ENCODE results near the gene SNX5.

SNX5 gene

DNA sequence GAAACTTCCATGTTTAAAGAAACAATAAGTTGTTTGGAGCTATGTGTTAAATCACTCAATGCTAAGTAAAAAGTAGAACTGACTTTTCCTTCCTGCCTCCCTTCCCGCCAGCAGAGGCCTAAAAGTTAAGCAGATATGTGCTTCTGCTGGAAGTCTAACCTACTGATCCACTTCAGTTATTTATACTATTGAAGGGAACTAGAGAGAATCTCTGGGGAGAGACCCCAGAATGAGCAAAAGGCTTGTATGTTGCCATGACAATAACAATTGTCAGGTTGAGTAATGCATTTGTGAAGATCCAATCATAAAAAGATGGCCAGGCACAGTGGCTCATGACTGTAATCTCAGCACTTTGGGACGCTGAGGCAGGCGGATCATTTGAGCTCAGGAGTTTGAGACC, 25.0 kb upstream of the SNX5 start:
- no peak for DNase-seq (ENCODE audit: low read depth in 2 of 2, low spot score in 1 of 2)

DNA sequence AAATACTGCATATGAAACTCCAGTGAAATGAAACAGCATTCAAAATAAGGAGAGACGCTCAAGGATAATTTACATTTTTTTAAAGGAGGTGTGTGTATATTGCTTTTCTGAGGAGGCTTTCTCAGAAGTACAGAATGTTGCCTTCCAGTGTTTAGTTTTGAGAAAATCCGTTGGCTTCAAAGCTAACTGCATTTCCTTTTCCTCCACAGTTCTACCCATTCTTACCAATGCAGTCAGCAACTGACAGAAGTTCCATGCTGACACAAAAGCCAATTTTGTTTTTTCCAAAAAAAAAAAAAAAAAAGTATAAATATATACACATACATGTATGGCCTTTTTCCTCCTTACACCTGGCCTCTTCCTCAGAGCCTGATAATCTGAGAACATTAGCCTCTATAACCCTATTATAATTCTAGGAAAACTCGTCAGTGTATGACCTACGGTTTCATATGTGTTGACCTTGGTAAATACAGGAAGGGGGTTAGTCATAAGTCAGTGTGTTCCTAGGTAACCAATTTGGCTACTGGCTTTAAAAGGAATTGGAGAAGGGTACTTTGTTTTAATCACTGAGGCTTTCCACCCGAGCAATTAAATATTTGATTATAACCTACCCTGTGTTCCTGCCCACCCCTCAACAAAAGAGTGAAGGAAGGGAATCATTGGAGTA, 24.4 kb upstream of the SNX5 start:
- DNase-seq (ENCODE audit: low read depth in 2 of 2, low spot score in 1 of 2) = no peak

DNA sequence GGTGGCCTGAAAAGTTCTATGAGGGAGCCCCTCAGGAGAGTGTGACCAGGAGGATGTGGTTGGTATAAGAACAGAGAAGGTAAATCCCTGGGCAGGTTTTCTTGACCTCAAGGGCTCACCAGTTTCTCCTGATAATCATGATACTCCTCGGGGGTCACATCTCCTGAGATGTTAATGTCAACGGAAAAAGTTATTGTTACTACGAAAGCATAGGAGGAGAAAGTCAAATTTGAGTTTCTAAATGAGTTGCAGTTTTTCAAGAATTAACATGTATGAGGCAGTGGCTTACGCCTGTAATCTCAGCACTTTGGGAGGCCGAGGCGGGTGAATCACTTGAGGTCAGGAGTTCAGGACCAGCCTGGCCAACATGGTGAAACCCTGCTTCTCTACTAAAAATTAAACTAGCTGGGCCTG, 23.6 kb upstream of the SNX5 start:
- no peak for DNase-seq (ENCODE audit: low read depth in 2 of 2, low spot score in 1 of 2)

- DNase-seq (ENCODE audit: low read depth in 2 of 2, low spot score in 1 of 2) = no peak
Measured at GRCh38 chr20:17990278-17990972, 21.8 kb upstream of the SNX5 start.

- no peak for DNase-seq (ENCODE audit: low read depth in 2 of 2, low spot score in 1 of 2)
Measured at GRCh38 chr20:17987988-17988387, 19.4 kb upstream of the SNX5 start.

- no peak for DNase-seq (ENCODE audit: low read depth in 2 of 2, low spot score in 1 of 2)
Measured at GRCh38 chr20:17985388-17986018, 16.9 kb upstream of the SNX5 start.

- DNase-seq (ENCODE audit: low read depth in 2 of 2, low spot score in 1 of 2) = no peak
Measured at GRCh38 chr20:17976305-17976704, 7.7 kb upstream of the SNX5 start.

- DNase-seq (ENCODE audit: low read depth in 2 of 2, low spot score in 1 of 2) = no peak
Measured at GRCh38 chr20:17972121-17972520, 3.5 kb upstream of the SNX5 start.

DNA sequence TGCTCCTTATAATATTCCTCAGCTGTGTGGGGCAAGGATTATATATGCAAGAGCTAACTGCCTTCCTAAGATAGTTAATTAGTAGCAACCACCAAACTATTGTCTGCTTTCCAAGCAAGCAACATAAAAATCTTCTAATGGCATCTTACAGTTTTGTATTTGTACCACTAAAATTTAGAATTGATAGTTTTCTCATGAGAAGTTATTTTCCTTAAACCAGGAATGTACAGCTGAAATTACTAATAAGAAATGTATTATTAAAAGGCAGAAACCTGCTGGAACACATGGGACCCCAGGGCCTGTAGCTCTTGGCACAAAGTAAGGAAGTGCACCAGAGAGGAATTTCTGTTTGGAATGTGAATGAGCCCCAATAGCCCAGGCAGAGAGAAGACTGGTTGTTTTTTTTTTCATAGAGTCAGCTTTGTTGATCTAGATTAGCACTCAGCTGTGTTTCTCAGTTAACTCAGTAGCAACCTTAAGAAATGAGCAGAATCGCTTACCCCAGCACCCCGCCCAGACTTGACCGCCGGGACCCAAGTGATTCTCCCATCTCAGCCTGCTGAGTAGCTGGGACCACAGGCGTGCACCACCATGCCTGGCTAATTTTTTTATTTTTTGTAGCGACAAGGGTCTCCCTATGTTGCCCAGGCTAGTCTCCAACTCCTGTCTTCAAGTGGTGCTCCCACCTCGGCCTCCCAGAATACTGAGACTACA, 2.9 kb upstream of the SNX5 start:
- no peak for DNase-seq (ENCODE audit: low read depth in 2 of 2, low spot score in 1 of 2)

GRCh38 chr20:17969884-17970409, 1.4 kb upstream of the SNX5 start:
- no peak for DNase-seq (ENCODE audit: low read depth in 2 of 2, low spot score in 1 of 2)

DNA sequence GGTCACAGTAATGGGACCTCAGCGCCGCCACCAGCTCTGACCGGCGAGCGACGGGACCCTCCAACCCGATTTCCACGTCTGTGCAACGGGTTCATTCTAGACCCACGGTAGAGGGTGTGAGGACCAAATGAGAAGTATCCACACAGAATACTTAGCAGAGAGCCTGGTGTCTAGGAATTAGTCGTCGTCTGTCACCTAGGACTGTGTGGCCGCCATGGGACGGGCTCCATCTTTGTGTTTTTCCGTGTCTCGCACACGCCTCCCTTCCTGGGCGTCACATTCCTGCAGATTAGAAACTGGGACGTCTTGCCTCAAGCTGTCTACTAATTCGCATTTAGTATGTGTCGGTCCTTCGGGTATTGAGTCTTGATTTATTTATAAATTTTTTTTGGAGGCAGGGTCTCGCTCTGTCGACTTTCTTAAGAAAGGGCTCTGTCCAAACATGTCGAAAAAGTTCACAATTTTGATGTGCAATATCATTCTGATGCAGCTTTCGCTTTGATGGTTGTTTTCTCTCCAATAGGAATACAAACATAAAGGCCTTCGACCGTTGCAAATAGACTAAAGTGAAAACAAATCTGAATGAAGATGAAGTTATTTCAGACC, 787 bp upstream of the SNX5 start:
- peak in 1 of 2 donors; percentile 21 for DNase-seq (ENCODE audit: low read depth in 2 of 2, low spot score in 1 of 2)

- peak in 1 of 2 donors; percentile 10 for DNase-seq (ENCODE audit: low read depth in 2 of 2, low spot score in 1 of 2)
Measured at GRCh38 chr20:17967521-17968365, 851 bp downstream of the SNX5 start.

GRCh38 chr20:17966432-17967310, 1.9 kb downstream of the SNX5 start:
- no peak for DNase-seq (ENCODE audit: low read depth in 2 of 2, low spot score in 1 of 2)

DNA sequence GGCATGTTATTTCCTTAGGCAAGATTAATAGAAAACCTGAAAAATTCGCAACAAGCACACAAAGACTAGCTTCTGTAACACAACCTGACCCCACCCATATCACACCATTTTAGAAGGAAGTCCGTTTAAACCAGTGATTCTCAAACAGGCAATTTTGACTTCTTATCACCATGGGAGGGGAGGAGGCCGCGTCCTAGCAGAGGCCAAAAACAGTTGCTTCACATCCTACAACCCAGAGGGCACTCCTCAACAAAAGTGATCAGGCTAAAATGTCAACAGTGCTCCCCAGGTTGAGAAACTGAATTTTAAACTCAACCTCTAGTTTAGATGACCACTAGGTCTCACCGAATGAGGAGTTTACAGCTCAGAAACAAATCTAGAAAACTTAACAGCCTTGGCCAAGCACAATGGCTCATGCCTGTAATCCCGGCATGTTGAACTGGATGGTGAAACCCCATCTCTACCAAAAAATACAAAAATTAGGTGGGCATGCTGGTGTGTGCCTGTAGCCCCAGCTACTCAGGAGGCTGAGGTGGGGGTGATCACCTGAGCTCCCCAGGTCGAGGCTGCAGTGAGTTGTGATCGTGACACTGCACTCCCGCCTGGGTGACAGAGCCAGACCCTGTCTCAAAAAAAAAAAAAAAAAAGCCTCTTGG, 3.4 kb downstream of the SNX5 start:
- no peak for DNase-seq (ENCODE audit: low read depth in 2 of 2, low spot score in 1 of 2)

GRCh38 chr20:17964632-17965031, 4.0 kb downstream of the SNX5 start:
- no peak for DNase-seq (ENCODE audit: low read depth in 2 of 2, low spot score in 1 of 2)

- DNase-seq (ENCODE audit: low read depth in 2 of 2, low spot score in 1 of 2) = no peak
Measured at GRCh38 chr20:17964073-17964472, 4.5 kb downstream of the SNX5 start.

- DNase-seq (ENCODE audit: low read depth in 2 of 2, low spot score in 1 of 2) = no peak
Measured at GRCh38 chr20:17963114-17963897, 5.3 kb downstream of the SNX5 start.

GRCh38 chr20:17961587-17961940, 7.0 kb downstream of the SNX5 start:
- no peak for DNase-seq (ENCODE audit: low read depth in 2 of 2, low spot score in 1 of 2)
